GM12801 (cell line): ENCODE results near the gene GXYLT1.

Source experiments
- TF ChIP-seq, protein P1 (sequence below): IDR thresholded peaks from one replicate; pipeline ENCODE4 v1.5.1; 2011; ENCODE audit warnings: control low read depth; ENCODE audit not compliant: insufficient read length; ENCODE audit errors: extremely low read depth

The GXYLT1 gene

DNA sequence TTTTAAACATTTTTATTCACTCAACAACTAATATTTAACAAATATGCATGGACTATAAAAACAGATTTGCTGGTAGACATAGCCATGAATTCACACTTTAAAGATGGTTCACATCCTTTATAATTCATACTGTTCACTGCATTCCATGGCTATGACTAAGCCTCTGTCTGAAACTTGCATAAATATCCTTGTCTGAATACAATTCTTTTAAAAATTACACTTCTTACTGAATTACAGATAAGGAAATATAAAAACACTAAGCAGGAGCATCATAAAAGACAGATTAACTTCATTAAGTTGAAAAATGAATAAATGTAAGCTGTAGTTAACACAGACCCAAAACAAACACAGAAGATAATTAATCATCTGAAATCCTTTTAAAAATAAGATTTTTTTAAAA lies 53.8 kb downstream of the GXYLT1 start:
- TF ChIP-seq, protein P1, sequence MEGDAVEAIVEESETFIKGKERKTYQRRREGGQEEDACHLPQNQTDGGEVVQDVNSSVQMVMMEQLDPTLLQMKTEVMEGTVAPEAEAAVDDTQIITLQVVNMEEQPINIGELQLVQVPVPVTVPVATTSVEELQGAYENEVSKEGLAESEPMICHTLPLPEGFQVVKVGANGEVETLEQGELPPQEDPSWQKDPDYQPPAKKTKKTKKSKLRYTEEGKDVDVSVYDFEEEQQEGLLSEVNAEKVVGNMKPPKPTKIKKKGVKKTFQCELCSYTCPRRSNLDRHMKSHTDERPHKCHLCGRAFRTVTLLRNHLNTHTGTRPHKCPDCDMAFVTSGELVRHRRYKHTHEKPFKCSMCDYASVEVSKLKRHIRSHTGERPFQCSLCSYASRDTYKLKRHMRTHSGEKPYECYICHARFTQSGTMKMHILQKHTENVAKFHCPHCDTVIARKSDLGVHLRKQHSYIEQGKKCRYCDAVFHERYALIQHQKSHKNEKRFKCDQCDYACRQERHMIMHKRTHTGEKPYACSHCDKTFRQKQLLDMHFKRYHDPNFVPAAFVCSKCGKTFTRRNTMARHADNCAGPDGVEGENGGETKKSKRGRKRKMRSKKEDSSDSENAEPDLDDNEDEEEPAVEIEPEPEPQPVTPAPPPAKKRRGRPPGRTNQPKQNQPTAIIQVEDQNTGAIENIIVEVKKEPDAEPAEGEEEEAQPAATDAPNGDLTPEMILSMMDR = no peak

DNA sequence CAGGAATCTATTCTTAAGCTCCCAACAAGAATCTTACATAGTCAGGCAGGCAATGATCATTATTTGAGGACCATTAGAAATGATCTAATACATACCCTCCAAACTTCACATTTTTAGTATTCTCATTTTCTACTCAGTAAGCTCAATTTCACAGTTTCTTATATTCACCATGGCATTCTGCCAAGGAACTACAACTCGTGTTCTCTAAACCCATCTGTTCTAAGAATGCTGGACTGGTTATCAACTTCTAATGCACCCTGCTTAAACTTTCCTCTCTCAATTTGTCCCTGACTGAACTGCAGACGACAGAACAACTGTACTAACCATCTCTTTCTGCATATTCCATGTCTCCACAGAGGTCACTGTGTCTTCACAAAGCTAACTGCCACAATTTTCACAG lies 58.6 kb downstream of the GXYLT1 start:
- TF ChIP-seq, protein P1 = no peak

DNA sequence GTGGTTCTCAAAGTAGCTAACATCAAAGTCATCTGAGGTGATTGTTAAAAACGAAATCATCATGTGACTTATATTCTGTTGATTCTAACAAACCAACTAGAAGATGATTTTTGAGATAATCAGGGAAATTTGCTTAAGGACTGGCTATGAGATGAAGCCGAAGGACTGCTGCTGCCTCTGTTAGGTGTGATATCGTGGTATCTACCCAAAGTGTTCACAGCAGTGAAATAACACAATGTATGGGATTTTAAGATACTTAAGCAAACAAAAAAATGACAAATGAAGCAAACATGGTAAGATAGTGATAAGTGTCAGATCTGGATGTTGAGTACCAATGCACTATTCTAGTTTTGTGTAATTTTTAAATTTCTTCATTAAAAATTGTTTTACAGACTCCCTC lies 59.1 kb downstream of the GXYLT1 start:
- TF ChIP-seq, protein P1 = no peak

DNA sequence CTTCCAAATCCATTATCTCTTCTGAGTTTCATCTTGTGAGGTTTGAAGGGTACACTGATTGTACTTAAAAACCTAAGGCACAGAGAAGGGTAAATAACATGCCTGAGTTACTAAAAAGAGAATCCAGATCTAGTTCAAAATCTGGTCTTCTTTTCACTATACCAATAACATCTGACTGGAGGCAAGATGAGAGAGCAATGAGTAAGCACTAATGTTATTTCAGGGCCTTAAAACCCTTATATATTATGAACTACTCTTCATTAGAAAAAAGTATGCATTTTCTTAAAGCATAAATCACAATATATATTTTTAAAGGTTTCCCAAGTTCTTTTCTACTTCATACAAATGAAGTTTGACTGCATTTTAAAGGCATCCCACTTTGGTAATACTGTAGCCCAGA lies 60.2 kb downstream of the GXYLT1 start:
- TF ChIP-seq, protein P1 = no peak

DNA sequence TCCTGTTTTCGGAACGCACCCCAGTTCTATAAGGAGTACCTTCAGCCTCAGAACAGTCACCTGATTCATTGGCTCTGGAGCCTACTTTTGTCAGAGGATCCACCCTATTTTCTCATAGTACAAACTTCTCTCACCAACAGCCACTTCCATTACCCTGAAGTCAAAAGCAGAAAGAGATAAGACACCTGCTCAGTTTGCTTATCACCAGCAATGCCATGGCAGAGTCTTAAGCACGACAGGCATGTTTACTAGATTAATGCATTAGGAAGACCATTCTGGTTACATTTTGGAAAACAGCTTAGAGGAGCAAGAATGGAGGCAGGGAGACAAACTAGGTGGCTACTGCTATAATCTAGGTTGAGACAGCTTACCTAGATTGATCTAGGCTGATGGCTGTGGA lies 67.7 kb downstream of the GXYLT1 start:
- TF ChIP-seq, protein P1 = no peak

DNA sequence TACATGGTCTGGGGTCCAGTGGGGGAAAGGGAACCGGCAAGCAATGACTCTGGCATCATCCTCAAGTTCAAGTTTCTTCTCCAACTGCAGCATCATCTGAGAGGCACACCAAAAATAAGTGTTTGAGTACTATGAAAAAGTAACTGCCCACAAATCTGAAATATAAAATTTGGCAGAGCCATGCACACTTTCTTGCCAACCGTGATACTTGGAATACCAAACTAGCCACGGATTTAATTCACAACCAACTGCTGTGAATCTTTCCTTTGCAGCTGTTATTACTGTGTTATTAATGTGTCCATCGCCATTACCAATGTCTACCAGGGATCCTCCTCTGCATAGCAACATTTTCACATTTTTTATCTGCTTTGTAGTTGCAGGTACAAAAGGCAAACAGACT lies 74.6 kb downstream of the GXYLT1 start:
- TF ChIP-seq, protein P1 = no peak

DNA sequence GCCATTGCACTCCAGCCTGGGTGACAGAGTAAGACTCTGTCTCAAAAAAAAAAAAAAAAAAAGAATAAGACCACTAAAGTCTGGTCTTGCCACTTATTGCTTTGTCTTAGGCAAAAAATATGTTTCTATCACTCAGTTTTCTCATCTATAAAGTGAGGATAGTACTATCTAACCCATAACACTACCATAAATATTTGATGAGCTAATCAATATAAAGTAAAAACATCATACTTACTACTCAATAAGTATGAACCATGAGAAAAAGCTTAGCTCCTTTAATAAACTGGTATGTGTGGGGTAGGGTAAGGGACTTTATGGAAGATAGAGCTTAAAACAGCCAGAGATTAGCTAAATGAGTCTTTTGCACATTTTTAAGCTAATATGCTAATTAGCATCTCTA lies 85.5 kb downstream of the GXYLT1 start:
- TF ChIP-seq, protein P1 = no peak

DNA sequence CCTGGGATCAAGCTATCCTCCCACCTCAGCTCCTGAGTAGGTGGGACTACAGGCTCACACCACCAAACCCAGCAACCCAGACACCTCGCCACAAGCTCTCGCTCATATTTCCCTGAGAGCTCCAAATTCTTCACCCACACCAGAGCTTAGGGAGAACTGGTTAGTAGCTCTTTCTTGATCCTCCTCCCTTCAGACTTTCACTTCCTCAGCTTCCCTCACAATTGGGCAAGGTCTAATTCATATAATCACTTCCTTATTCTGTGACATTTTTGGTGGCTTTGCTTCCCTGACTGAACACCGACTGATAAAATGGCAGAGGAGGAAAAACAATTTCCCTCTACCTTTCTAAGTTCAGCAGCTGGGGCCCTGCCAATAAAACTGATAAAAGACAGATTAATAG lies 88.5 kb downstream of the GXYLT1 start:
- TF ChIP-seq, protein P1 = no peak
